HG02623 (cell line): ENCODE data around the gene ANKZF1.
A peak's percentile ranks its signal among the peaks of the same experiment; 100 is the strongest.
"Not testable (repeated sequence)": the region's sequence is repeated elsewhere in the genome, so short reads cannot be mapped to it uniquely, and the experiment has no call there.

Experiments
- ATAC-seq: cut with Tn5 transposase; IDR thresholded peaks from one replicate; pipeline ENCODE4 v1.9.1; 2021; ENCODE audit warnings: moderate library complexity; ENCODE audit not compliant: unreplicated experiment

Gene ANKZF1

GRCh38 chr2:219229305-219230058, at the start of gene ANKZF1, which contains the start of gene ATG9A:
TSS of gene ANKZF1 (plus strand) at chr2:219229806. CDS start at chr2:219230258, 452 bp downstream.
TSS of gene ATG9A (minus strand) at chr2:219229636. CDS start at chr2:219228024, 1,612 bp downstream.
- ATAC-seq, result peak; percentile 96

- ATAC-seq, result no peak
Observed at GRCh38 chr2:219180961-219181360, 48.6 kb upstream of the ANKZF1 start.

- ATAC-seq, result no peak
Observed at GRCh38 chr2:219181531-219181930, 48.1 kb upstream of the ANKZF1 start.

- no peak for ATAC-seq
Observed at GRCh38 chr2:219182331-219183150, 47.1 kb upstream of the ANKZF1 start.

- ATAC-seq, result no peak
Observed at GRCh38 chr2:219183151-219183772, 46.3 kb upstream of the ANKZF1 start.

- ATAC-seq, result no peak
Observed at GRCh38 chr2:219184121-219184520, 45.5 kb upstream of the ANKZF1 start.

GRCh38 chr2:219186754-219187456, 42.7 kb upstream of the ANKZF1 start:
- ATAC-seq, result no peak

- ATAC-seq, result no peak
Observed at GRCh38 chr2:219197388-219197787, 32.2 kb upstream of the ANKZF1 start.

GRCh38 chr2:219198974-219199373, 30.6 kb upstream of the ANKZF1 start:
- no peak for ATAC-seq

GRCh38 chr2:219199470-219200211, 30.0 kb upstream of the ANKZF1 start:
- ATAC-seq, result no peak

- ATAC-seq, result not testable (repeated sequence)
Observed at GRCh38 chr2:219200502-219201326, 28.9 kb upstream of the ANKZF1 start.

- not testable (repeated sequence) for ATAC-seq
Observed at GRCh38 chr2:219201331-219201730, 28.3 kb upstream of the ANKZF1 start.

- ATAC-seq, result no peak
Observed at GRCh38 chr2:219204425-219205164, 25.0 kb upstream of the ANKZF1 start.

- ATAC-seq, result no peak
Observed at GRCh38 chr2:219205165-219205538, 24.5 kb upstream of the ANKZF1 start.

- ATAC-seq, result no peak
Observed at GRCh38 chr2:219205981-219206327, 23.7 kb upstream of the ANKZF1 start.

- peak; percentile 95 for ATAC-seq
Observed at GRCh38 chr2:219206328-219207133, 23.1 kb upstream of the ANKZF1 start, which contains the start of gene ZFAND2B. TSS of gene ZFAND2B (plus strand) at chr2:219206782. CDS start at chr2:219206988, 206 bp downstream.

- no peak for ATAC-seq
Observed at GRCh38 chr2:219207134-219207883, 22.3 kb upstream of the ANKZF1 start.
